HS-5 (cell line): Measurements from ENCODE around the gene MAP3K2.

Source experiments
- DNase-seq: peaks from one replicate; pipeline ENCODE4 v3.0.0-alpha.2; 2012; ENCODE audit warnings: low read depth

Gene MAP3K2

GRCh38 chr2:127348426-127349000 is 39.3 kb downstream of the MAP3K2 start:
- no peak for DNase-seq

DNA sequence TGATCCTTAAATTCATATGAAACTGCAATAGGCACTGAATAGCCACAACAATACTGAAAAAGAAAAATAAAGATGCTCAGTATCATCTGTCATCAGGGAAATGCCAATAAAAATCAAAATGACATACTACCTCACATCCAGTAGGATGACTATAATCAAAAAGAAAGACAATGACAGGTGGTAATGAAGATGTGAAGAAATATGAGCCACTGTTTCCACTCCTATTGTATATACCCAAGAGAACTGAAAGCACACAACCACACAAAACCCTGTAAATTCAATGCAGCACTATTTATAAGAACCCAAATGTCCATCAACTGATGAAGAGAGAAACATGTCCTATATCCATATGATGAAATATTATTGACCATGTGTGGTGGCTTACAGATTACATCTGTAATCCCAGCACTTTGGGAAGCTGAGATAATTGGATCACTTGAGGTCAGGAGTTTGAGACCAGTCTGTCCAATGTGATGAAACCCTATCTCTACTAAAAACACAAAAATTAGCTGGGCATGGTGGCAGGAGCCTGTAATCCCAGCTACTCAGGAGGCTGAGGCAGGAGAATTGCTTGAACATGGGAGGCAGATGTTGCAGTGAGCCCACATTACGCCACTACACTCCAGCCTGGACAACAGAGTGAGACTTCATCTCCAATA is 39.9 kb downstream of the MAP3K2 start:
- no peak for DNase-seq

DNA sequence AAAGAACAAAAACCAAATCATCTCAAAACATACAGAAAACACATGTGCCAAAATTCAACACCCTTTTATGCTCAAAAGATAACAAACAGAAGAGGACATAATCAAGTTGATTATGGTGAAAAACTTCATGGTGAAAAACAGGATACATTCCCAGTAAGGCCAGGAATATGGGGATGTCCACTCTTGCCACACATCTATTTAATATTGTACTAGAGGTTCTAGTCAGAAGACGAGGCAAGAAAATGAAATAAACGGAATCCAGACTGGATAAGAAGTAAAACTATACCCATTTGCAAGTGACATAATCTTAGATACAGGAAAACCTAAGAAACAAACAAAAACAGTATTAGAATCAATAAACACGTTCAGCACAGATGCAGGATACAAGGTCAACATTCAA is 40.8 kb downstream of the MAP3K2 start:
- no peak for DNase-seq

DNA sequence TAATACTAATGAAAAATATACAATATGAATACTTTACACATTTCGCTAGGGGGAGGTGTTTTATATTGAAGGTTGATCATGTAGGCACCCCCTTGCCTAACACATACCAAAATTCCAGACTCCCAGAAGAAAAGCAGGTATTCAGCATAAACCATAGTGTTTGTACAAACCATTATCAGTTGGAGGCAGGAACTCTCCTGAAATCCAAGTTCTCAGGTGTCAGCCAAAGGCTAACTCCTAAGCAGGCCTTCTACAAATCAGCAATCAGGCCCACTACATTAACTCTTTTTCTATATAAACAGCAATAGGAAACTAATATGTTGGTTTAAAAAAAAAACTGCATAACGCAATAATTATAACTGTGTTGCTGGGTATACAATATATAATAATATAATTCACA is 44.5 kb downstream of the MAP3K2 start:
- no peak for DNase-seq

GRCh38 chr2:127342101-127342500 is 45.7 kb downstream of the MAP3K2 start:
- no peak for DNase-seq

DNA sequence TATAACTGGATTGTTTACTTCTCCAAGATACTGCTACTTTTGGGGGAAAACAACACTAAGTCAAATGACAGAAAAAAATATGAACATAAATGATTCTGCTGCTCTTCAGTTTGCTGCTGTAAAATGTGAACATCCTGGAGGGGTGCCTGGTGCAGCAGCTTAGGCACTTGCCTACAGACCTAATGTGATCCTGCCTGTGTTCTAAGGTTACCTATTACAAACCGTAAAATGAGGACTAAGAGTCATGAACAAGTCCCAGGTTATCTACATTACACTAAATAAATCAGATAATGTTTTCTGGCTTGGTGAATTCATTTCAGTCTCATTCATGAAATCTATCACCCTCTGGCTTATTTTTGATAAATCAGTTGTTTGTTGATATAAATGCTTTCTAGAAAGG is 55.4 kb downstream of the MAP3K2 start:
- DNase-seq, result no peak

- DNase-seq, result no peak
Observed at GRCh38 chr2:127330753-127331152, 57.0 kb downstream of the MAP3K2 start.

DNA sequence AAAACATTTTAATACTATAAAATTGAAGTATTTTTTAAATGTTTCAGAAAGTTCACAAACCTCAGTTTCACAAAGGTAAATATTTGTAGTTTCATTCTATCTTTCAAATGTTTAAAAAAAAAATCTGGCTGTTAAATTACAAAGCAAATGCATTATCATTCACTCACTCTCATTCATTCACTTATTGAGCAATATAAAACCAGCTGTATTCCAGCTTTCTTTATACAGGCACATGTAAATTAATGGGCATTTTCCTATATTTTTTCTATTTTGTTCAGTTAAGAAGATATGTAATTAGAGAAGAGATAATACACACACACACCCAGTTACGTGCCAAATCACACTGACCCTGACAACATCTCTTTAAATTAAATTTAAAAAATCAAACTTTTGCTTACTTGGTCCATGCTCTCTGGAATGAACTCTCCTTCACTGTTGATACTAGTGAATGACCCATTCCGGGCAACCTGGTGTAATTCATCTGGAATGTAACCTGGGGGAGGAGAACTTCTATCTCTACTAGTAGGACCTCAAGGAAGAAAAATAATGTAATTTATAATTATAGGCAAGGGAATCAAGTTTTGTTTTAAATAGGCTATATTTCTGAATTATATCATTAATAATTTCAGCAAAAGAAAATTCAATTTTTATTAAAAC is 61.4 kb downstream of the MAP3K2 start:
- DNase-seq, result no peak

DNA sequence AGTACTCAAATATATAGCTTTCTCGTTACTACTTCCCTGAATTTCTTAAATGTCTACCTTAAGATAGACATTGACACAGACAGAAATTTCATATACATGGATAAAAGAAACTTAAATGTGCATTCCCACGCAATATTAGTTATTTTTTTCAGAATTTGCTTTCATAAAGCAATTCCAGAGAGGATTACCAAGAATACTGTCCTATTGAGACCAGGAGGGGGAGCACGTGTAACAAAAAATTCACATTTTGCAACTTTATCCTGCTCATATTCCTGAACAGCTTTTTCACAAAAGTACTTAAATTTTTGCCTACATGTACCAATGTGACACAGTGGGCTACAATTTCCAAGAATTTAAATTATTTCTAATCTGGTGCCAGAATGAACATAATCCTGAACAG is 63.1 kb downstream of the MAP3K2 start:
- DNase-seq, result no peak

- DNase-seq, result no peak
Observed at GRCh38 chr2:127321303-127321702, 66.5 kb downstream of the MAP3K2 start.

DNA sequence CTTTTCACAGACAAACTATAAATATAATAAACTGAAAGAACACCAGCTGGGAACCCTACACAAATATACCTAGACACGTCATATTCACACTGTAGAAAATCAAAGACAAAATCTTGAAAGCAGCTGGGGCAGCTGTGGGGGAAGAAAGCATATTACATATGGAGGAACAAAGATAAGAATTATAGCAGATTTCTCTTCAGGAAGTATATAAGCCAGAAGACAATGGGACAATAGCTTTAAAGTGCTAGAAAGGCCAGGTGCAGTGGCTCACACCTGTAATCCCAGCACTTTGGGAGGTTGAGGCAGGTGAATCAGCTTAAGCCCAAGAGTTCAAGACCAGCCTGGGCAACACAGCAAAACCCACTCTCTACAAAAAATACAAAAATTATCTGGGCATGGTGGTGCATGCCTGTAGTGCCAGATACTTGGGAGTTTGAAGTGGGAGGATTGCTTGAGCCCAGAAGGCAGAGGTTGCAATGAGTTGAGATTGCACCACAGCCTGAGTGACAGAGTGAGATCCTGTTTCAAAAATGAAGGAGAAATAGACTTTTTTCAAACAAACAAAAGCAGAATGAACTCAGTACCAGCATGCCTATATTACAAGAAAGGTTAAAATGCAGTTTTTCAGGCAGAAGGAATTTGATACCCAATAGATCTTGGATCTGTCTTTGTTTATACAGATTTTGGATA is 67.0 kb downstream of the MAP3K2 start:
- no peak for DNase-seq

DNA sequence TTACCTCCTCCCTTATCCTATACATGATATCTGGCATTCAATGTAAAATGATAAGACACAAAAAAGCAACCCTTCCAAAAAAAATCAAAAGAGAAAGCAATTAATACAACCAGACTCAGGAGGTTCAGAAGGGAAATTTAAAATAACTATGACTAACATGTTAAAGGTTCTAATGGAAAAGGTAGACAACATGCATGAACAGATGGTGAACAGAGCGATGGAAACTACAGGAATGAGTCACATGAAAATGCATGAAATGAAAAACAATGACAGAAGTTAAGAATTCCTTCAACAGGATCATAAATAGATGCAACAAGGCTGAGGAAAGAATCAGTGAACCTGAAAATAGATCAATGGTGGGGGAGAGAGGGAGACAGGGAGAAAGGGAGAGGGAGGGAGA is 67.7 kb downstream of the MAP3K2 start:
- no peak for DNase-seq

DNA sequence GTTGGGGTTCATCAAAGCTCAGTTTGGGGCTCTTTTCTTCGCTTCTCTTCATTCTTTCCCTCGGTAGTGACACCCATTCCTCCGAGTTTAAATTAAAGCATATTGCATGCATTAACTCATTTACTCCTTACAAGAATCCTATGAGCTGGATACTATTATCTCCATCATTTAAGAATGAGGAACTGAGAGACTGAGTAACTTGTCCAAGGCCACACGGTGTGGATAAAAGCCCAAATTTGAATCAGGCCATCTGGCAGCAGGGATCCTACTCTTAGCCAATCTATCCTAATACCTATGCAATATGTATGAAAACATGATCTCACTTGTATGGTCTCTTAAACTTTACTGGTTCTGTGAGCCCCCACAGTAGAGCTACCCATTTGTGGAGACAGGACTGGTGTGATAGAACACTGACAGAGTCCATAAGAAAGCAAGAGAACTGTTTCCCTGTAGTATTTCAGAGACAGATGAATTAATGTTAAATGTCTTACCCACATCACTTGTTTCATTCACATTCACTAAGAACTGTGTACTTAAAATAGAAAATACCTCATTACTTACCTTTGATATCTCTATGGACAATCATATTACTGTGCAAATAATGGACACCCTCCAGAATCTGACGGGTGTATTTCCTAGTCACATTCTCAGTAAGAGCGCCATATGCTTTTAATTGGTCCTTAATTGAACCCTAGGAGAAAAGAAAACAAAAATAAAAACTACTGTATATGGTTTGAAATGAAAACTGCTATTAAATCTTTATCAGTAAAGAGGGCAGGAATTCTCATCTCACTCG is 73.4 kb downstream of the MAP3K2 start:
- no peak for DNase-seq

GRCh38 chr2:127313406-127313805 is 74.4 kb downstream of the MAP3K2 start:
- no peak for DNase-seq

GRCh38 chr2:127310980-127311379 is 76.8 kb downstream of the MAP3K2 start:
- no peak for DNase-seq

- no peak for DNase-seq
Observed at GRCh38 chr2:127309468-127309867, 78.3 kb downstream of the MAP3K2 start.

GRCh38 chr2:127308586-127309138 is 79.1 kb downstream of the MAP3K2 start:
- no peak for DNase-seq

DNA sequence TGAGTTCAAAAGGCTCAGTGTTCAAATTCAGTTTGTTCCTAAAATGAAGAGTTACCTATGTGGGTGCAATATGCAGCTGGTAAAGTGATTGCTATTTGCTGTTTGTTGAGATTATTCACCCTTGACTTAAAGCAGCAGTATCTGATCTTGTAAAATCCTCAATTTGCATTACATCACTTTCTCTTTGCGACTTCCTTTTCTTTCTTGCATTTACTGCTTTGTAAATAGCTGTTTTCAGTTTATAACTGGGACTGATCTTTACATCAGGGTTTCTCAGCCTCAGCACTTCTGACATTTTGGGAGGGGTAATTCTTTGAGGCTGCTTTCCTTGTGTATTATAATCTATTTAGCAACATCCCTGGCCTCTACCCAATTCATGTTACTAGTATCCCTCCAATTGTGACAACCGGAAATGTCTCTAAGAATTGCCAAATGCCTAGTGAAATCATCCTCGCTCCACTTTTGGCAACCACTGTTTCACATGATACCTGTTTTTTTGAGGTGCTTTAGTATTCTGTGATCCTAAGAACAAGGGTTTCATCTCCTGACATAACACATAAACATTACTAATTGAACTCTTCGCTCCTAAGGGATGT is 81.7 kb downstream of the MAP3K2 start:
- DNase-seq, result no peak

- no peak for DNase-seq
Observed at GRCh38 chr2:127302168-127302567, 85.6 kb downstream of the MAP3K2 start.

DNA sequence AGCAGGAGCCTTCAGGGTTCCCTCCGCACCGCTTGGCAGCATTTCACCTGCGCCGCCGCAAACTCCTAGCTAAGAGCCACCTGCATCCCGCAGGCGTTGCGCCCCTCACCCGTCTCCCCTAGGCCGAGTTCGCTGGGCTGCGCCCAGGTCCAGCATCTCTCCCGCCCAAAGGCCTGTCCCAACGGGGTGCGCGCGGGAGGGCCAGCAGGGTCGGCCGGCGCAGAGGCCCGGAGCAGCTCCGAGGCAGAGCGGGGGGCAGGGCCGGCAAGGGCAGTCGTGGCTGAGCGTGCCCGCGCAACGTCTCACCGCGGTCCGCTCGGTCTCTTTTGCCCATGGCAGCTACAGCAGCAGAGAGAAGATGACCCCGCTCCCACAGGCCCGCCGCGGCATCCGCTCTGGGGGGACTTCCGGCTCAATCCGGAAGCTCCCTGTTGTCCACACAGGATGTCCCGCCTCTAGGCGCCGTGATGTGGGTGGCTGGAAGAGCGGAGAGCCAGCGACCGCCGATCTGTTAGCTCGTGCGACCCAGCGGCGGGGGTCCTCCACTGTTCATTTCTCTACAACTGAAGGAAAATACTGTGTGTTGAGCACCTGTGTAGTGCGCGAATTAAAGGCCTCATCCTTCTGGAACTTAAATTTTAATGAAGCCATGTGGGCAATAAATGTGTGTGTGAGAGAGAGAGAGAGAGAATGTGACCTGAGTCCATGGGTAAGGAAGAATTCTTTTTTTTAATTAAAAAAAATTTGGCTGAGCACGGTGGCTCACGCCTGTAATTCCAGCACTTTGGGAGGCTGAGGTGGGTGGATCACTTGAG is 93.8 kb downstream of the MAP3K2 start, which contains the start of gene ERCC3:
Gene ERCC3 (minus strand): TSS at position 397 of the 815 bp plus-strand sequence. CDS start 63 bp downstream, at position 334.
- DNase-seq, result peak; percentile 42

DNA sequence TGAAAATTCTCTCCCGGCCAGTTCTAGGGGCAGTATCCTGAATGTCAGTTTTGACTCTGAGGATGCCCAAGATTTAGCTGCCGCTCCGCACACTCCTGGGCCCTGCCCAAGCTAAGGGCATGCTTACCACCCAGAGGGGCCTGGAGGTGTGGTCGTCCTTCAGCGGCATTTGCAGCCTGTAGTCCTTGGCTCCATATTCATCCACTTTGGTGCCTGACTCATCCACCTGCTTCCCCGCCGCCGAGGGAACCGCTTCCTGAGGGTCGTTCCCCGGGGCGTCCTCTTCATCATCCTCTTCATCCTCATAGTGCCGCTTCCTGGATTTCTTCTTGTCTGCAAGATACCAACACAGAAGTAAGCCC is 94.4 kb downstream of the MAP3K2 start:
- DNase-seq, result no peak
